GM13977 (cell line): Measurements from ENCODE around the gene ENAH.

Source experiments
- DNase-seq: peaks from one replicate; pipeline ENCODE4 v3.0.0; 2012; ENCODE audit warnings: low spot score
- CTCF ChIP-seq: IDR thresholded peaks from 2 replicates; pipeline ENCODE4 v1.5.1; 2012; ENCODE audit warnings: mild to moderate bottlenecking, control low read depth; ENCODE audit not compliant: insufficient read depth; ENCODE audit errors: extremely low read depth, missing control alignments
- in situ Hi-C: fragments of 300-500 bp; cut with MboI; formaldehyde crosslinking; loops from one replicate; pipeline ENCODE4 v1.12.0; 2022; ENCODE audit warnings: low sequenced_read_pairs, low pct_unique_long_range_greater_than_20kb, mixed read lengths, inconsistent platforms; ENCODE audit not compliant: unreplicated experiment

ENAH gene

GRCh38 chr1:225573216-225573615 is 79.7 kb downstream of the ENAH start:
- DNase-seq = no peak
- no peak for TF ChIP-seq CTCF
- in situ Hi-C loops = no loop called here

GRCh38 chr1:225572422-225572821 is 80.5 kb downstream of the ENAH start:
- no peak for DNase-seq
- no peak for TF ChIP-seq CTCF
- in situ Hi-C loops = no loop called here

- DNase-seq = no peak
- TF ChIP-seq CTCF = peak; percentile 9
- in situ Hi-C loops = no loop called here
These were observed 85.1 kb downstream of the ENAH start for GRCh38 chr1:225567789-225568188.

- no peak for TF ChIP-seq CTCF
- in situ Hi-C loops = no loop called here
- no peak for DNase-seq
These were observed 87.1 kb downstream of the ENAH start for GRCh38 chr1:225565847-225566246.

GRCh38 chr1:225561675-225562074 is 91.2 kb downstream of the ENAH start:
- DNase-seq = no peak
- no peak for TF ChIP-seq CTCF
- in situ Hi-C loops = no loop called here

GRCh38 chr1:225559902-225560301 is 93.0 kb downstream of the ENAH start:
- DNase-seq = no peak
- TF ChIP-seq CTCF = no peak
- in situ Hi-C loops = no loop called here

GRCh38 chr1:225559326-225559725 is 93.6 kb downstream of the ENAH start:
- TF ChIP-seq CTCF = no peak
- in situ Hi-C loops = no loop called here
- DNase-seq = no peak
